ENCODE data around the gene FBXL15. TPM values are rescaled to one million over a fixed set of nuclear protein-coding genes. Genes with fewer than 3 reads are reported as not detected.

FBXL15 gene
- total RNA-seq, 1 experiment from 2014 or later = 24.6 TPM

DNA sequence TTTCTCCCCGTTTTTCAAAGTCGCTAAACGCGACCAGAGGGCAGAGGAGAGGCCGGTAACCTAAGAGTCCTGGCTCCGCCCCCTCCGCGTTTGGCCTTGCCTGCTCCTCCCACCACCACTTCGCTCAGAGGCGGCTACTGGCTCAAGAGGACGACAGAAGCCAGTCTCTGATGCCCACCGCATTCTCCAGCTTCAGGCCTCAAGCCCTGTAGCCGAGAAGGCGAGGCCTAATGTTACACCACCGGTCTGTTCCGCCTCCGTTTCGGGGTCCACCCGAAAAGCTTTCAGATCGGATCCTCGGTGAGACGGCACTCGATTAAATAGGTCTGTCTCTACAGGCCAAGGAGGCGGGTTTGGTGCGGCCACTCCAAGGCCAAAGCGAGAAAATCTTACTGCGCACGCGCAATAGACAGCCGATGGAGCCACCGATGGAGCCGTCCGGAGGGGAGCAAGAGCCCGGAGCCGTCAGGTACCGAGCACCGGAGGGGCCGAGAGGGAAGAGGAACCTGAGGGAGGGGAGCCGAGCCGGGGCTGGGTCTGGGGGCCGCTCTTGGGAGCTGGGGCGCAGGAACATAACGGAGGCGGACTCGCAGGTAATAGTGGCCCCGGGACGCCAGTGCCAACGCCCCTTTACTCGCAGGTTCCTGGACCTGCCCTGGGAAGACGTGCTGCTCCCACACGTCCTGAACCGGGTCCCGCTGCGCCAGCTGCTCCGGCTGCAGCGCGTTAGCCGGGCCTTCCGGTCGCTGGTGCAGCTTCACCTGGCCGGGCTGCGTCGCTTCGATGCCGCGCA is at the start of gene FBXL15 (continued):
- TF ChIP-seq NR1H2 (CRISPR knock-in tag; IDR thresholded peaks at IDR 0.05) = no peak
- TF ChIP-seq, protein P1, sequence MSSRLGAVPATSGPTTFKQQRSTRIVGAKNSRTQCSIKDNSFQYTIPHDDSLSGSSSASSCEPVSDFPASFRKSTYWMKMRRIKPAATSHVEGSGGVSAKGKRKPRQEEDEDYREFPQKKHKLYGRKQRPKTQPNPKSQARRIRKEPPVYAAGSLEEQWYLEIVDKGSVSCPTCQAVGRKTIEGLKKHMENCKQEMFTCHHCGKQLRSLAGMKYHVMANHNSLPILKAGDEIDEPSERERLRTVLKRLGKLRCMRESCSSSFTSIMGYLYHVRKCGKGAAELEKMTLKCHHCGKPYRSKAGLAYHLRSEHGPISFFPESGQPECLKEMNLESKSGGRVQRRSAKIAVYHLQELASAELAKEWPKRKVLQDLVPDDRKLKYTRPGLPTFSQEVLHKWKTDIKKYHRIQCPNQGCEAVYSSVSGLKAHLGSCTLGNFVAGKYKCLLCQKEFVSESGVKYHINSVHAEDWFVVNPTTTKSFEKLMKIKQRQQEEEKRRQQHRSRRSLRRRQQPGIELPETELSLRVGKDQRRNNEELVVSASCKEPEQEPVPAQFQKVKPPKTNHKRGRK (CRISPR knock-in tag; IDR thresholded peaks at IDR 0.05; ENCODE audit: borderline replicate concordance) = no peak
- no peak; the same call in 1 of the 2 replicates for TF ChIP-seq ZNF232 (CRISPR knock-in tag; IDR thresholded peaks at IDR 0.05)
- no peak for TF ChIP-seq NFE2L1 (CRISPR knock-in tag; IDR thresholded peaks at IDR 0.05)
- TF ChIP-seq ZNF138 (CRISPR knock-in tag; conservative IDR thresholded peaks at IDR 0.05) = peak; percentile 74; the same call in 1 of the 2 replicates
- peak; percentile 73; the same call in 1 of the 2 replicates for TF ChIP-seq CBFB (CRISPR knock-in tag; IDR thresholded peaks at IDR 0.05; ENCODE audit: low read depth)
- no peak for TF ChIP-seq FOXP1 (CRISPR knock-in tag; IDR thresholded peaks at IDR 0.05; ENCODE audit: borderline replicate concordance)
- TF ChIP-seq, protein P2, sequence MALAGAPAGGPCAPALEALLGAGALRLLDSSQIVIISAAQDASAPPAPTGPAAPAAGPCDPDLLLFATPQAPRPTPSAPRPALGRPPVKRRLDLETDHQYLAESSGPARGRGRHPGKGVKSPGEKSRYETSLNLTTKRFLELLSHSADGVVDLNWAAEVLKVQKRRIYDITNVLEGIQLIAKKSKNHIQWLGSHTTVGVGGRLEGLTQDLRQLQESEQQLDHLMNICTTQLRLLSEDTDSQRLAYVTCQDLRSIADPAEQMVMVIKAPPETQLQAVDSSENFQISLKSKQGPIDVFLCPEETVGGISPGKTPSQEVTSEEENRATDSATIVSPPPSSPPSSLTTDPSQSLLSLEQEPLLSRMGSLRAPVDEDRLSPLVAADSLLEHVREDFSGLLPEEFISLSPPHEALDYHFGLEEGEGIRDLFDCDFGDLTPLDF (CRISPR knock-in tag; IDR thresholded peaks at IDR 0.05) = no peak
- TF ChIP-seq OVOL2 (CRISPR knock-in tag; IDR thresholded peaks at IDR 0.05; ENCODE audit: borderline replicate concordance) = no peak
- TF ChIP-seq, protein P3, sequence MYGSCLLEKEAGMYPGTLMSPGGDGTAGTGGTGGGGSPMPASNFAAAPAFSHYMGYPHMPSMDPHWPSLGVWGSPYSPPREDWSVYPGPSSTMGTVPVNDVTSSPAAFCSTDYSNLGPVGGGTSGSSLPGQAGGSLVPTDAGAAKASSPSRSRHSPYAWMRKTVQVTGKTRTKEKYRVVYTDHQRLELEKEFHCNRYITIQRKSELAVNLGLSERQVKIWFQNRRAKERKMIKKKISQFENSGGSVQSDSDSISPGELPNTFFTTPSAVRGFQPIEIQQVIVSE (CRISPR knock-in tag; IDR thresholded peaks at IDR 0.05; ENCODE audit: borderline replicate concordance) = no peak
- no peak for TF ChIP-seq ATF1 (CRISPR knock-in tag; IDR thresholded peaks at IDR 0.05)
- TF ChIP-seq KAT7 (CRISPR knock-in tag; IDR thresholded peaks at IDR 0.05; ENCODE audit: borderline replicate concordance) = no peak; the same call in 1 of the 2 replicates
- TF ChIP-seq, protein P4, sequence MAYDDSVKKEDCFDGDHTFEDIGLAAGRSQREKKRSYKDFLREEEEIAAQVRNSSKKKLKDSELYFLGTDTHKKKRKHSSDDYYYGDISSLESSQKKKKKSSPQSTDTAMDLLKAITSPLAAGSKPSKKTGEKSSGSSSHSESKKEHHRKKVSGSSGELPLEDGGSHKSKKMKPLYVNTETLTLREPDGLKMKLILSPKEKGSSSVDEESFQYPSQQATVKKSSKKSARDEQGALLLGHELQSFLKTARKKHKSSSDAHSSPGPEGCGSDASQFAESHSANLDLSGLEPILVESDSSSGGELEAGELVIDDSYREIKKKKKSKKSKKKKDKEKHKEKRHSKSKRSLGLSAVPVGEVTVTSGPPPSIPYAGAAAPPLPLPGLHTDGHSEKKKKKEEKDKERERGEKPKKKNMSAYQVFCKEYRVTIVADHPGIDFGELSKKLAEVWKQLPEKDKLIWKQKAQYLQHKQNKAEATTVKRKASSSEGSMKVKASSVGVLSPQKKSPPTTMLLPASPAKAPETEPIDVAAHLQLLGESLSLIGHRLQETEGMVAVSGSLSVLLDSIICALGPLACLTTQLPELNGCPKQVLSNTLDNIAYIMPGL (CRISPR knock-in tag; IDR thresholded peaks at IDR 0.05) = no peak
- TF ChIP-seq, protein P5, sequence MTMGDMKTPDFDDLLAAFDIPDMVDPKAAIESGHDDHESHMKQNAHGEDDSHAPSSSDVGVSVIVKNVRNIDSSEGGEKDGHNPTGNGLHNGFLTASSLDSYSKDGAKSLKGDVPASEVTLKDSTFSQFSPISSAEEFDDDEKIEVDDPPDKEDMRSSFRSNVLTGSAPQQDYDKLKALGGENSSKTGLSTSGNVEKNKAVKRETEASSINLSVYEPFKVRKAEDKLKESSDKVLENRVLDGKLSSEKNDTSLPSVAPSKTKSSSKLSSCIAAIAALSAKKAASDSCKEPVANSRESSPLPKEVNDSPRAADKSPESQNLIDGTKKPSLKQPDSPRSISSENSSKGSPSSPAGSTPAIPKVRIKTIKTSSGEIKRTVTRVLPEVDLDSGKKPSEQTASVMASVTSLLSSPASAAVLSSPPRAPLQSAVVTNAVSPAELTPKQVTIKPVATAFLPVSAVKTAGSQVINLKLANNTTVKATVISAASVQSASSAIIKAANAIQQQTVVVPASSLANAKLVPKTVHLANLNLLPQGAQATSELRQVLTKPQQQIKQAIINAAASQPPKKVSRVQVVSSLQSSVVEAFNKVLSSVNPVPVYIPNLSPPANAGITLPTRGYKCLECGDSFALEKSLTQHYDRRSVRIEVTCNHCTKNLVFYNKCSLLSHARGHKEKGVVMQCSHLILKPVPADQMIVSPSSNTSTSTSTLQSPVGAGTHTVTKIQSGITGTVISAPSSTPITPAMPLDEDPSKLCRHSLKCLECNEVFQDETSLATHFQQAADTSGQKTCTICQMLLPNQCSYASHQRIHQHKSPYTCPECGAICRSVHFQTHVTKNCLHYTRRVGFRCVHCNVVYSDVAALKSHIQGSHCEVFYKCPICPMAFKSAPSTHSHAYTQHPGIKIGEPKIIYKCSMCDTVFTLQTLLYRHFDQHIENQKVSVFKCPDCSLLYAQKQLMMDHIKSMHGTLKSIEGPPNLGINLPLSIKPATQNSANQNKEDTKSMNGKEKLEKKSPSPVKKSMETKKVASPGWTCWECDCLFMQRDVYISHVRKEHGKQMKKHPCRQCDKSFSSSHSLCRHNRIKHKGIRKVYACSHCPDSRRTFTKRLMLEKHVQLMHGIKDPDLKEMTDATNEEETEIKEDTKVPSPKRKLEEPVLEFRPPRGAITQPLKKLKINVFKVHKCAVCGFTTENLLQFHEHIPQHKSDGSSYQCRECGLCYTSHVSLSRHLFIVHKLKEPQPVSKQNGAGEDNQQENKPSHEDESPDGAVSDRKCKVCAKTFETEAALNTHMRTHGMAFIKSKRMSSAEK (CRISPR knock-in tag; IDR thresholded peaks at IDR 0.05; ENCODE audit: borderline replicate concordance) = no peak
- TF ChIP-seq ZNF317 (CRISPR knock-in tag; IDR thresholded peaks at IDR 0.05; ENCODE audit: borderline replicate concordance, low read depth) = no peak
- TF ChIP-seq, protein P6, sequence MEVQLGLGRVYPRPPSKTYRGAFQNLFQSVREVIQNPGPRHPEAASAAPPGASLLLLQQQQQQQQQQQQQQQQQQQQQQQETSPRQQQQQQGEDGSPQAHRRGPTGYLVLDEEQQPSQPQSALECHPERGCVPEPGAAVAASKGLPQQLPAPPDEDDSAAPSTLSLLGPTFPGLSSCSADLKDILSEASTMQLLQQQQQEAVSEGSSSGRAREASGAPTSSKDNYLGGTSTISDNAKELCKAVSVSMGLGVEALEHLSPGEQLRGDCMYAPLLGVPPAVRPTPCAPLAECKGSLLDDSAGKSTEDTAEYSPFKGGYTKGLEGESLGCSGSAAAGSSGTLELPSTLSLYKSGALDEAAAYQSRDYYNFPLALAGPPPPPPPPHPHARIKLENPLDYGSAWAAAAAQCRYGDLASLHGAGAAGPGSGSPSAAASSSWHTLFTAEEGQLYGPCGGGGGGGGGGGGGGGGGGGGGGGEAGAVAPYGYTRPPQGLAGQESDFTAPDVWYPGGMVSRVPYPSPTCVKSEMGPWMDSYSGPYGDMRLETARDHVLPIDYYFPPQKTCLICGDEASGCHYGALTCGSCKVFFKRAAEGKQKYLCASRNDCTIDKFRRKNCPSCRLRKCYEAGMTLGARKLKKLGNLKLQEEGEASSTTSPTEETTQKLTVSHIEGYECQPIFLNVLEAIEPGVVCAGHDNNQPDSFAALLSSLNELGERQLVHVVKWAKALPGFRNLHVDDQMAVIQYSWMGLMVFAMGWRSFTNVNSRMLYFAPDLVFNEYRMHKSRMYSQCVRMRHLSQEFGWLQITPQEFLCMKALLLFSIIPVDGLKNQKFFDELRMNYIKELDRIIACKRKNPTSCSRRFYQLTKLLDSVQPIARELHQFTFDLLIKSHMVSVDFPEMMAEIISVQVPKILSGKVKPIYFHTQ (CRISPR knock-in tag; IDR thresholded peaks at IDR 0.05) = no peak
- no peak; the same call in 1 of the 2 replicates for TF ChIP-seq FOXK1 (CRISPR knock-in tag; IDR thresholded peaks at IDR 0.05)
- TF ChIP-seq, protein P7, sequence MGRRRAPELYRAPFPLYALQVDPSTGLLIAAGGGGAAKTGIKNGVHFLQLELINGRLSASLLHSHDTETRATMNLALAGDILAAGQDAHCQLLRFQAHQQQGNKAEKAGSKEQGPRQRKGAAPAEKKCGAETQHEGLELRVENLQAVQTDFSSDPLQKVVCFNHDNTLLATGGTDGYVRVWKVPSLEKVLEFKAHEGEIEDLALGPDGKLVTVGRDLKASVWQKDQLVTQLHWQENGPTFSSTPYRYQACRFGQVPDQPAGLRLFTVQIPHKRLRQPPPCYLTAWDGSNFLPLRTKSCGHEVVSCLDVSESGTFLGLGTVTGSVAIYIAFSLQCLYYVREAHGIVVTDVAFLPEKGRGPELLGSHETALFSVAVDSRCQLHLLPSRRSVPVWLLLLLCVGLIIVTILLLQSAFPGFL (CRISPR knock-in tag; IDR thresholded peaks at IDR 0.05; ENCODE audit: borderline replicate concordance) = no peak
- no peak; the same call in 1 of the 2 replicates for TF ChIP-seq CREM (CRISPR knock-in tag; IDR thresholded peaks at IDR 0.05)
- TF ChIP-seq ZNF423 (CRISPR knock-in tag; IDR thresholded peaks at IDR 0.05) = no peak
- TF ChIP-seq, protein P8, sequence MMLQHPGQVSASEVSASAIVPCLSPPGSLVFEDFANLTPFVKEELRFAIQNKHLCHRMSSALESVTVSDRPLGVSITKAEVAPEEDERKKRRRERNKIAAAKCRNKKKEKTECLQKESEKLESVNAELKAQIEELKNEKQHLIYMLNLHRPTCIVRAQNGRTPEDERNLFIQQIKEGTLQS (CRISPR knock-in tag; conservative IDR thresholded peaks at IDR 0.05) = no peak

All from WTC11 (cell line).